GM12878 (cell line): ENCODE results near the gene HOXB2.

Experiments
- CEBPB ChIP-seq, 2 experiments: fragments of 150-350 bp in 1 of 2; IDR thresholded peaks; 2 replicates each; pipeline ENCODE4 v1.6.1; 2012 to 2014; ENCODE audit warnings: low read depth in 2 of 2, low read length in 2 of 2, borderline replicate concordance in 1 of 2, inconsistent platforms in 1 of 2
- CTCF ChIP-seq, 3 experiments: IDR thresholded peaks in 2 of 3; conservative IDR thresholded peaks in 1 of 3; 2 replicates each; pipeline ENCODE4 v1.5.1; 2011; ENCODE audit warnings: low read depth in 3 of 3, low read length in 3 of 3, mild to moderate bottlenecking in 3 of 3, control low read depth in 2 of 3, moderate library complexity in 2 of 3, inconsistent platforms in 1 of 3, mixed read lengths in 1 of 3; ENCODE audit not compliant: control insufficient read depth in 2 of 3, insufficient read depth in 1 of 3; ENCODE audit errors: extremely low read depth in 1 of 3
- HDAC2 ChIP-seq: fragments of 200-600 bp; sonication (generic); IDR thresholded peaks from 2 replicates; pipeline ENCODE4 v1.6.1; 2017
- POLR2A ChIP-seq: IDR thresholded peaks from 2 replicates; pipeline ENCODE4 v1.6.1; 2011; ENCODE audit warnings: low read depth, mild to moderate bottlenecking, low read length
- RFX5 ChIP-seq: IDR thresholded peaks from 2 replicates; pipeline ENCODE4 v1.6.1; 2011; ENCODE audit warnings: low read depth, low read length, improper control_type of control experiment
- SIN3A ChIP-seq: IDR thresholded peaks from 2 replicates; pipeline ENCODE4 v1.6.1; 2012; ENCODE audit warnings: low read depth, low read length, improper control_type of control experiment
- YY1 ChIP-seq: IDR thresholded peaks from 2 replicates; pipeline ENCODE4 v1.6.1; 2011; ENCODE audit warnings: low read depth, mild to moderate bottlenecking, low read length
- ZNF384 ChIP-seq: IDR thresholded peaks from 2 replicates; pipeline ENCODE4 v1.6.1; 2012; ENCODE audit warnings: low read depth, mild to moderate bottlenecking, low read length, improper control_type of control experiment, borderline replicate concordance
- TF ChIP-seq, protein P1 (sequence below): fragments of 450-650 bp; IDR thresholded peaks from 2 replicates; pipeline ENCODE4 v1.6.1; 2017; ENCODE audit warnings: mild to moderate bottlenecking
- TF ChIP-seq, protein P2 (sequence below): IDR thresholded peaks from 2 replicates; pipeline ENCODE4 v1.6.1; 2012; ENCODE audit warnings: mild to moderate bottlenecking, low read depth, low read length

DNA sequence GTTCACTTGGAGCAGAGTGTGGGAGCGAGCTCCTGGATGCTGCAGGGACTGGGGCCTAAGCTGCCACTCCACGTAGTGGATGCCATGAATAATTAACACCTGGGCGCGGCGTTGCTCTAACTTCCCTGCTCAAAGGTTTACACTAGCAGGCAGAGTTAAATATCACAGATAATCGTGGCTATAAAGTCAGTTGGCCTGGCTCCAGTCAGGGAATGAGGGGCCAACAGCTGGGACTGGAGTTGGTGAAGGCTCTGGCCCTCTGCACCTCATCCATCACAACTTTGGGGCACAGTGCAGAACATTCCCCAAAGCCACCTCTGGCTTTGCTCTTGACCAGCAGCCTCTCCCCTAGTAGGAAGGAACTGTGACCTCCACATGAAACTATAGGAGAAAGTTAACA lies 22.3 kb upstream of the HOXB2 start:
- TF ChIP-seq, protein P1, sequence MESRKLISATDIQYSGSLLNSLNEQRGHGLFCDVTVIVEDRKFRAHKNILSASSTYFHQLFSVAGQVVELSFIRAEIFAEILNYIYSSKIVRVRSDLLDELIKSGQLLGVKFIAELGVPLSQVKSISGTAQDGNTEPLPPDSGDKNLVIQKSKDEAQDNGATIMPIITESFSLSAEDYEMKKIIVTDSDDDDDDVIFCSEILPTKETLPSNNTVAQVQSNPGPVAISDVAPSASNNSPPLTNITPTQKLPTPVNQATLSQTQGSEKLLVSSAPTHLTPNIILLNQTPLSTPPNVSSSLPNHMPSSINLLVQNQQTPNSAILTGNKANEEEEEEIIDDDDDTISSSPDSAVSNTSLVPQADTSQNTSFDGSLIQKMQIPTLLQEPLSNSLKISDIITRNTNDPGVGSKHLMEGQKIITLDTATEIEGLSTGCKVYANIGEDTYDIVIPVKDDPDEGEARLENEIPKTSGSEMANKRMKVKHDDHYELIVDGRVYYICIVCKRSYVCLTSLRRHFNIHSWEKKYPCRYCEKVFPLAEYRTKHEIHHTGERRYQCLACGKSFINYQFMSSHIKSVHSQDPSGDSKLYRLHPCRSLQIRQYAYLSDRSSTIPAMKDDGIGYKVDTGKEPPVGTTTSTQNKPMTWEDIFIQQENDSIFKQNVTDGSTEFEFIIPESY, result no peak
- TF ChIP-seq SIN3A (no peak), CTCF (IDR thresholded peaks at IDR 0.05 in 2 of 3, conservative IDR thresholded peaks at IDR 0.05 in 1 of 3; ENCODE audit: control insufficient read depth in 2 of 3, extremely low read depth in 1 of 3, insufficient read depth in 1 of 3, low read depth in 3 of 3, low read length in 3 of 3) (no peak), HDAC2 (no peak), YY1 (no peak), CEBPB (IDR thresholded peaks at IDR 0.05; ENCODE audit: borderline replicate concordance in 1 of 2, low read depth in 2 of 2, low read length in 2 of 2) (no peak), RFX5 (no peak), POLR2A (no peak), ZNF384 (no peak)
- TF ChIP-seq, protein P2, sequence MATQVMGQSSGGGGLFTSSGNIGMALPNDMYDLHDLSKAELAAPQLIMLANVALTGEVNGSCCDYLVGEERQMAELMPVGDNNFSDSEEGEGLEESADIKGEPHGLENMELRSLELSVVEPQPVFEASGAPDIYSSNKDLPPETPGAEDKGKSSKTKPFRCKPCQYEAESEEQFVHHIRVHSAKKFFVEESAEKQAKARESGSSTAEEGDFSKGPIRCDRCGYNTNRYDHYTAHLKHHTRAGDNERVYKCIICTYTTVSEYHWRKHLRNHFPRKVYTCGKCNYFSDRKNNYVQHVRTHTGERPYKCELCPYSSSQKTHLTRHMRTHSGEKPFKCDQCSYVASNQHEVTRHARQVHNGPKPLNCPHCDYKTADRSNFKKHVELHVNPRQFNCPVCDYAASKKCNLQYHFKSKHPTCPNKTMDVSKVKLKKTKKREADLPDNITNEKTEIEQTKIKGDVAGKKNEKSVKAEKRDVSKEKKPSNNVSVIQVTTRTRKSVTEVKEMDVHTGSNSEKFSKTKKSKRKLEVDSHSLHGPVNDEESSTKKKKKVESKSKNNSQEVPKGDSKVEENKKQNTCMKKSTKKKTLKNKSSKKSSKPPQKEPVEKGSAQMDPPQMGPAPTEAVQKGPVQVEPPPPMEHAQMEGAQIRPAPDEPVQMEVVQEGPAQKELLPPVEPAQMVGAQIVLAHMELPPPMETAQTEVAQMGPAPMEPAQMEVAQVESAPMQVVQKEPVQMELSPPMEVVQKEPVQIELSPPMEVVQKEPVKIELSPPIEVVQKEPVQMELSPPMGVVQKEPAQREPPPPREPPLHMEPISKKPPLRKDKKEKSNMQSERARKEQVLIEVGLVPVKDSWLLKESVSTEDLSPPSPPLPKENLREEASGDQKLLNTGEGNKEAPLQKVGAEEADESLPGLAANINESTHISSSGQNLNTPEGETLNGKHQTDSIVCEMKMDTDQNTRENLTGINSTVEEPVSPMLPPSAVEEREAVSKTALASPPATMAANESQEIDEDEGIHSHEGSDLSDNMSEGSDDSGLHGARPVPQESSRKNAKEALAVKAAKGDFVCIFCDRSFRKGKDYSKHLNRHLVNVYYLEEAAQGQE, result no peak
